ENCODE results near the gene CDC6. TPM values are rescaled to one million over a fixed set of nuclear protein-coding genes. Genes with fewer than 3 reads are reported as not detected.
A peak's percentile ranks its signal among the peaks of the same experiment; 100 is the strongest.

Gene CDC6
- total and polyA plus RNA-seq, 2 experiments from 2014 or later: 9.8 to 12.4 TPM

DNA sequence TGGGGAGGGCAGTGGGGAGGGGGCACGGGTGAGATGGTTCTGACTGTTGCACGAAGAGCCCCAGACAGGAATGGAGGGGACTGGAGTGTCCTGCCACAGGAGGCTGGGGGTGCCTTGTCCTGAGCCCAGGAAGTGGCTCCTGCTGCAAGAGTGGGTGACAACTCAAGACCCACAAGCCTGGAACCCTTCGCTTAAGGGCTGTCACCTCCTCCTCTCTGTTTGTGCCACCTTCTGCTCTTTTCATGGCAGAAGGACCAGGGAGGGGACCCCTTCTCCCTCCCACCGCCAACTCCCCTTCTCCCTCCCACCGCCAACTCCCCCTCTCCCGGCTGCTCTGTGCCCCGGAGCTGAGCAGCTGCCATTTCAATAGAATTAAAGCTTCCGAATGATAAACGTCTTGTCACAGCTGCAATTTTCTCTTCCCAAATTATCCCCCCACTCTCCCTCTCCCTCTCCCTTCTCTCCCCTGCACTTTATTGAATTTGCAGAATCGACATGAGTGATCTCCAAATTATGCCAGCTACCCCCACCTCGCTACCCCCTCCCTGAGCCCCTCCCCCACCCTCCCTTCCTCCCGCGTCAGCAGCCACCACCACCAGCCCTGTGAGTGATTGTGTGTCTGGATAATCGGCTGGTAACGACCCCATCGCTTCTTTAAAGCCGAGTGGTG lies 63.1 kb downstream of the CDC6 start:
- H3K9me3 ChIP-seq (ENCODE audit: low read depth): no peaks in the 10 kb centered on the region
- no peak overlapping the region for H2AFZ ChIP-seq
- DNase-seq: no peak
- in situ Hi-C loops (cut with MboI): loop anchor here (10.0 to 25.0 kb wide), 2 partner anchors 46 to 436 kb away; partner anchors contain the start of genes KRT27, KRT28 and RARA
- TF ChIP-seq EZH2 (IDR thresholded peaks at IDR 0.05; ENCODE audit: insufficient read depth, poor library complexity, severe bottlenecking) (no peak), EZH2phosphoT487 (IDR thresholded peaks at IDR 0.05; ENCODE audit: insufficient read depth, low read depth) (no peak)
- no peaks in the 10 kb centered on the region for H3K9me2 ChIP-seq (ENCODE audit: insufficient read depth)
- 0 out of 2 replicates have a peak overlapping the region, but pooled peaks have one; percentile 21 for H3K9ac ChIP-seq
- peaks cover 14% of the 10 kb centered on the region for H3F3A ChIP-seq (ENCODE audit: insufficient read depth)
- H4K20me1 ChIP-seq (ENCODE audit: insufficient read depth): no peaks in the 10 kb centered on the region
- H3K4me2 ChIP-seq (ENCODE audit: unreplicated experiment): no peak overlapping the region
- peaks cover 8% of the 10 kb centered on the region; the same call in 1 of the 2 replicates for H3K36me3 ChIP-seq (ENCODE audit: low read depth)
- H3K79me2 ChIP-seq (ENCODE audit: insufficient read depth): peaks cover 55% of the 10 kb centered on the region
- peaks cover 35% of the 10 kb centered on the region for H3K4me1 ChIP-seq (ENCODE audit: insufficient read depth)
- H3K4me3 ChIP-seq: no peak overlapping the region
- WGBS, 2 experiments (ENCODE audit: low coverage in 1 of 2, low lambda C conversion rate in 2 of 2, missing lambda C conversion rate in 2 of 2): 77 to 94% methylated on average over 5 to 17 of the region's 17 CpGs
- H3K27ac ChIP-seq: no peak overlapping the region
- no peaks in the 10 kb centered on the region for H3K27me3 ChIP-seq (replicated peaks; ENCODE audit: insufficient read depth)

DNA sequence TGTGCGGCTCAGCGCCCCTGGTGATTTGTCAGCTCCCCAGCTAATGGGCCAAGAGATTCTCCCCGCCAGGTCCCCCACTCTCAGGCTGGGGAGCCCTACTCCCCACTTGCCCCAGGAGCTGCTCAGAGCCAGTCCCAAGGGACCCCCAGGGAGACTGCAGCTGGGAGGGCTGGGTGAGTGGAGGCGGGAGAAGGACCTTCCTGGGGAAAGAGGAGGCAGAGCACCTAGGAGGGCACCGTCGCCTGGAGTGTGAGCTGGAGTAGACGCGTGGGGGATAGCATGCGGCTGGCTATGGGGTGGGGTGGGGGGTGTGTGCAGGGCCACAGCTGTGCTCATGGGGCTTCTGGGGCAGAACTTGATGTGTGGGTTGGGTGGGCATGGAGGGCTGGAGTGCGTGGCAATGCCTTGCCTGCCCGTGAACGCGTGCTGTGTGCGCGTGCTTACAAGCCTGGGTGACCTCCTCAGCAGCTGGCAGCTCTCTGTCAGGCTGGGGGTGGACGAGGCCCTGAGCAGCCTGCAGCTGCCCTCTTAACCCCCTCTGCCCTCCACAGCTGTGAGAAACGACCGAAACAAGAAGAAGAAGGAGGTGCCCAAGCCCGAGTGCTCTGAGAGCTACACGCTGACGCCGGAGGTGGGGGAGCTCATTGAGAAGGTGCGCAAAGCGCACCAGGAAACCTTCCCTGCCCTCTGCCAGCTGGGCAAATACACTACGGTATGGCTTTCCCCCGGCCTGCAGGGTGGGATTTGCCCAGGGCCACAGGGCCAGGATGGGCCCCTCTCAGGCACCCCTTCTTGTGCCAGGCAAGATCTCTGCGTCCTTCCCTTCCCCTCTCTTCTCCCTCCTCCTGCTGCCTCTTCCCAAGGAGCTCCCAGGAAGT lies 63.9 kb downstream of the CDC6 start:
- Histone ChIP-seq H3K27me3 (replicated peaks; ENCODE audit: insufficient read depth) (no peaks in the 10 kb centered on the region), H4K20me1 (ENCODE audit: insufficient read depth) (no peaks in the 10 kb centered on the region), H3F3A (ENCODE audit: insufficient read depth) (peaks cover 10% of the 10 kb centered on the region; the same call in 1 of the 2 replicates), H3K4me1 (ENCODE audit: insufficient read depth) (peaks cover 27% of the 10 kb centered on the region; the same call in 1 of the 2 replicates), H3K9ac (no peak overlapping the region), H3K9me2 (ENCODE audit: insufficient read depth) (no peaks in the 10 kb centered on the region), H2AFZ (no peak overlapping the region), H3K9me3 (ENCODE audit: low read depth) (no peaks in the 10 kb centered on the region), H3K27ac (no peak overlapping the region), H3K79me2 (ENCODE audit: insufficient read depth) (peaks cover 47% of the 10 kb centered on the region), H3K36me3 (ENCODE audit: low read depth) (peaks cover 8% of the 10 kb centered on the region; the same call in 1 of the 2 replicates), H3K4me2 (ENCODE audit: unreplicated experiment) (no peak overlapping the region), H3K4me3 (no peak overlapping the region)
- in situ Hi-C loops (cut with MboI): loop anchor here (10.0 to 25.0 kb wide), 2 partner anchors 47 to 436 kb away; partner anchors contain the start of genes KRT27, KRT28 and RARA
- DNase-seq: no peak
- WGBS, 2 experiments (ENCODE audit: low coverage in 1 of 2, low lambda C conversion rate in 2 of 2, missing lambda C conversion rate in 2 of 2): 88 to 89% methylated on average over 27 of the region's 27 CpGs
- no peak for TF ChIP-seq EZH2 (IDR thresholded peaks at IDR 0.05; ENCODE audit: insufficient read depth, poor library complexity, severe bottlenecking)
- no peak for TF ChIP-seq EZH2phosphoT487 (IDR thresholded peaks at IDR 0.05; ENCODE audit: insufficient read depth, low read depth)

DNA sequence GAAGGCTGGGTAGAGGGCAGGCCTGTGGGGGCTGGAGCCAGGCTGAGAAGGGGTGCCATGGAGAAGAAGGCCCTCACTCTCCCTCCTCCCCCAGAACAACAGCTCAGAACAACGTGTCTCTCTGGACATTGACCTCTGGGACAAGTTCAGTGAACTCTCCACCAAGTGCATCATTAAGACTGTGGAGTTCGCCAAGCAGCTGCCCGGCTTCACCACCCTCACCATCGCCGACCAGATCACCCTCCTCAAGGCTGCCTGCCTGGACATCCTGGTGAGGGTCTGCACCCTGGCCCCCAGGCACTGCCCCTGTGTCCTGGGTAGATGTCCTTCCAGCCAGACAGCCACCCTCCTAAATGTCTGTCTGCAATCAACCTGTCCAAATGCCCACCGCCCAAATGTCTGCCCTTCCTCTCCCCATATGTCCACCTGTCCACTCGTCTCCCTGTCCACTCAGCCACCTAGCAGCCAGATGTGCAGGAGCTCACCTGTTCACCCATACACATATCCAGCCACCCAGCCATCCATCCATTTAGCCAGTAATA lies 64.6 kb downstream of the CDC6 start:
- no peak for DNase-seq
- Histone ChIP-seq H3K36me3 (ENCODE audit: low read depth) (peaks cover 8% of the 10 kb centered on the region; the same call in 1 of the 2 replicates), H3K4me3 (no peak overlapping the region), H3F3A (ENCODE audit: insufficient read depth) (peaks cover 10% of the 10 kb centered on the region; the same call in 1 of the 2 replicates), H3K27me3 (replicated peaks; ENCODE audit: insufficient read depth) (no peaks in the 10 kb centered on the region), H3K27ac (no peak overlapping the region), H3K79me2 (ENCODE audit: insufficient read depth) (peaks cover 40% of the 10 kb centered on the region), H3K4me2 (ENCODE audit: unreplicated experiment) (no peak overlapping the region), H3K9ac (no peak overlapping the region), H3K9me3 (ENCODE audit: low read depth) (no peaks in the 10 kb centered on the region), H2AFZ (no peak overlapping the region), H4K20me1 (ENCODE audit: insufficient read depth) (no peaks in the 10 kb centered on the region), H3K9me2 (ENCODE audit: insufficient read depth) (no peaks in the 10 kb centered on the region), H3K4me1 (ENCODE audit: insufficient read depth) (peaks cover 20% of the 10 kb centered on the region; the same call in 1 of the 2 replicates)
- 90 to 97% methylated on average over 7 of the region's 7 CpGs for WGBS, 2 experiments (ENCODE audit: low coverage in 1 of 2, low lambda C conversion rate in 2 of 2, missing lambda C conversion rate in 2 of 2)
- TF ChIP-seq EZH2 (IDR thresholded peaks at IDR 0.05; ENCODE audit: insufficient read depth, poor library complexity, severe bottlenecking) (no peak), EZH2phosphoT487 (IDR thresholded peaks at IDR 0.05; ENCODE audit: insufficient read depth, low read depth) (no peak)
- in situ Hi-C loops (cut with MboI): loop anchor here (10.0 to 25.0 kb wide), 2 partner anchors 48 to 435 kb away; partner anchors contain the start of genes KRT27, KRT28 and RARA

Data from GM23248 (cell line).